Fibroblast of upper back skin (primary cell): ENCODE results near the gene PCLO.

ENCODE experiments used
- DNase-seq: peaks from one replicate; pipeline ENCODE4 v3.0.0-alpha.2; 2013

Gene PCLO

GRCh38 chr7:83036130-83036529 is 126.6 kb downstream of the PCLO start:
- DNase-seq = no peak

GRCh38 chr7:83032195-83032594 is 130.5 kb downstream of the PCLO start:
- no peak for DNase-seq

DNA sequence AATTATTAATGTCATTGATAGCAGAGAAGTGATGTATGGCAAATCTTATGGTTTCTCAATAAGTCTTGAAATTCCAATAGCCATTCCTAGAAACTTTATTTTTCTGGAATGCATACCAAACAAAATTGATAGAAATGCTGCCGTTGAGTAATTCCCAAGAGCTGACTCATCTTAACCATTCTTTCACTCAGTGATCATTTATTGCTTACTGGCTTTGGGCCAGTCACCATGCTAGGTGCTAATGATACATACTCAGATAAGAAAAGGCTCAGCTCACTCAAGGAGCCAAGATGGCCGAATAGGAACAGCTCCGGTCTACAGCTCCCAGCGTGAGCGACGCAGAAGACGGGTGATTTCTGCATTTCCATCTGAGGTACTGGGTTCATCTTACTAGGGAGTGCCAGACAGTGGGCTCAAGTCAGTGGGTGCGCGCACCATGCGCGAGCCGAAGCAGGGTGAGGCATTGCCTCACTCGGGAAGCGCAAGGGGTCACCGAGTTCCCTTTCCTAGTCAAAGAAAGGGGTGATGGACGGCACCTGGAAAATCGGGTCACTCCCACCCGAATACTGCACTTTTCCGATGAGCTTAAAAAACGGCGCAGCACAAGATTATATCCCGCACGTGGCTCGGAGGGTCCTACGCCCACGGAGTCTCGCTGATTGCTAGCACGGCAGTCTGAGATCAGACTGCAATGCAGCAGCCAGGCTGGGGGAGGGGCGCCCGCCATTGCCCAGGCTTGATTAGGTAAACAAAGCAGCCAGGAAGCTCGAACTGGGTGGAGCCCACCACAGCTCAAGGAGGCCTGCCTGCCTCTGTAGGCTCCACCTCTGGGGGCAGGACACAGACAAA is 138.6 kb downstream of the PCLO start:
- peak; percentile 32 for DNase-seq

DNA sequence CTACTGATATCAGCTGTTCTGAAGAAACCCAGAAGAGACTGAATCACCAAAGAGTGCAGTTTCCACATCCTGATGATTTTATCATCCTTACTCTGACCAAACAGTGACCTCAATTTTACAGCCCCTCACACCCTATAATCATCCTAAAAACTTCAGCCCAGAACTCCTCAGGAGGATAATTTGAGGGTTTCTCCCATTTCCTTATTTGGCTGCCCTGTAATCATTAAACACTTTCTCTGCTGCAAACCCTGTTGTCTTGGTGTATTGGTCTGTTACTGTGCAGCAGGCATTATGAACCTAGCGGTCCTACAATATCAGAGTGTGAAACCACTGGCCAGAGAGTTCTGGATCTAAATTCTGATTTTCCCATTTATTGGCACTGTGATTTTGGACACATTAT is 141.7 kb downstream of the PCLO start:
- no peak for DNase-seq

GRCh38 chr7:83020161-83020560 is 142.5 kb downstream of the PCLO start:
- no peak for DNase-seq

DNA sequence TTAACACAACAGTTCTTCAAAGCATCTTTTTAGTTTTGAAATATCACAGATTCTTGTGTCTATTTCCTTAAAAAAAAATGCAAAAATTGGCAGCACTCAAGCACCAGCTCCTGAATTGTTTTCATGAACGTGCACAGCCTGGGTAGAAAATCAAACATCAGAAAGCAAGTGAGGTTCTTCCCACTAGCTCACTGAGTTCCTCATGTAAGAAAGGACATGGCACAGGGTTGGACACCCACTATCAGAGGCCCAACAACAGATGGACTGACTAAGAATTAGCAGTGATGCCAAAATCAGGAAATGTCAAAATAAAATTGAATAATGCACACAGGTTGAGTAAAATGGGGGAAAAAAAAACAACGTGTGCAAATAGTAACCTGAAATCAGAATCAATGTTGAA is 146.8 kb downstream of the PCLO start:
- DNase-seq = no peak

- DNase-seq = no peak
Measured at GRCh38 chr7:83014546-83014945, 148.1 kb downstream of the PCLO start.

- DNase-seq = no peak
Measured at GRCh38 chr7:83011954-83012353, 150.7 kb downstream of the PCLO start.

GRCh38 chr7:83005410-83005809 is 157.3 kb downstream of the PCLO start:
- DNase-seq = peak; percentile 1

- no peak for DNase-seq
Measured at GRCh38 chr7:83001362-83002040, 161.2 kb downstream of the PCLO start.

GRCh38 chr7:82998436-82998835 is 164.2 kb downstream of the PCLO start:
- no peak for DNase-seq

- DNase-seq = no peak
Measured at GRCh38 chr7:82985144-82985802, 177.4 kb downstream of the PCLO start.

DNA sequence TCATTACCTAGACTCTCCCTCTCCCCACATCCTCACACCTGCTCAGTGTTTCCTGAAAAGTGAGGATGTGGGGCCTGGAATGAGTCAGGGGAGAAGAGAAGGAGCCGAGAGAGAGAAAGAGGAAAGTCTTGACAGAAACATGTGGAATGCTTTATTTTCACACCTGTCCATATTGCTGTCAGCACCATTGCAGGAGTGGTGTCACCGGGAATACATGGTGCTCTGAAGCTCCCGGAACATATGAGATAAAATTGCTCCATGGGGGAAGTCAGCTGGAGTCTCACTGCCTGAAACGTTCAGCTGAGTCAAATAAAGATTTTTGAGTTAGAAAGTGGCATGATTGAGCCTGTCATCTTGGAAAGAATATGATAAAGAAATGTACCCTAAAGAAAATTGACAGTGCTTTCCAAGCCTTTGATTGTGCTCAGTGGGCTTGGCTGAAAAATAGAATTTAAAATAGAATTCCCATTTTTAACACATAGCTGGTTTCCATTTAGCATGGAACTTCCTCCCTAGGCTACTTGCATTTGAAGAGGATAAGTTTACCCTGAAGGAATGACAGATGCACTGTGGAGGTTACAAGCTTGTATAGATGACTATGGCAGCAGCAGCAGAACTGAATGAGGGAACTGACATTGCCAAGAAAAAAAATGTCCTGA is 182.4 kb downstream of the PCLO start:
- no peak for DNase-seq

DNA sequence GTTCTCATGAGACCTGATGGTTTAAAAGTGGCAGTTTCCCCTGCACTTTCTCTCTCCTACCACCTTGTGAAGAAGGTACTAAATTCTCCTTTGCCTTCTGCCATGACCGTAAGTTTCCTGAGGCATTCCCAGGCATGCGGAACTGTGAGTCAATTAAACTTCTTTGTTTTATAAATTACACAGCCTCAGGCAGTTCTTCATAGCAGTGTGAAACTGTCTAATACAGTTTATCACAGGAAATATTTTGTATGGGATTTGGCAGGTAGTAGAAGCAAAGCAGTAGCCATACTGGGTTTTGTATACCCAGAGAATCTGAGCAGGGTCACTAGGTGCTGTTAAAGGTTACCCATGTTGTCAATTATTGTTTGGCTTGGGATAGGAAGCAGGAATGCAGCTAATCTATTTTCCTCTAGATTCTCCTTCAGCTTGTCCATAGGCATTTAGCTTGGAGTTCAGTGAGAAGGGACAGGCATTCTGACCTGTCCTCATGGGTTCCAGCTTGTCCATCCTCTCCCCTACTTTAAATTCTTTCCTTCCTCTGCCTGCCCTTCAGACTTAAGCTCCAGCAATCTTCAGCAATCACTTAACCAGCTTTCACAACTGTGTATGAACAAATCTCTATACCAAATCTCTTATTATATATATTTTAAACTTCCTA is 186.7 kb downstream of the PCLO start:
- DNase-seq = no peak

- DNase-seq = no peak
Measured at GRCh38 chr7:82972135-82972534, 190.5 kb downstream of the PCLO start.

- no peak for DNase-seq
Measured at GRCh38 chr7:82965088-82966036, 197.3 kb downstream of the PCLO start.

- DNase-seq = no peak
Measured at GRCh38 chr7:82964150-82964882, 198.4 kb downstream of the PCLO start.

DNA sequence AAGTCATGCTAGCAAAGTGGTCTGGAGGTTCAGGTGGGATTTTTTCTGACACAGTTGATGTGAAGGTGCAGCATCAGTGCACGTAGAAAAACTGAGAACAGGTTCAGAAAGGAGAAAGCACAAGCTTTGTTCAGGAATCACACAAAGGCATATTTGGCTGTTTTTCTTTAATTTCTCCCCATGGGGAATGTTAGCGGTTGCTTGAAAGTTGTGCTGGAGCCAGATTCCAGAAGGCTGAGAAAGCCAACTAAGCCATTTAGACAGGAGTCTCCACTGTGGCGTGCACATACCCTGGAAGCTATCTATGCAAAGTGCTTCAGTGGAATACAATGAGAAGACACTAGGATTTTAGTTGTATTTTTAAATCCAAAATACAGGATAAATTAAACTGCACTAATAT is 201.4 kb downstream of the PCLO start:
- peak; percentile 3 for DNase-seq

DNA sequence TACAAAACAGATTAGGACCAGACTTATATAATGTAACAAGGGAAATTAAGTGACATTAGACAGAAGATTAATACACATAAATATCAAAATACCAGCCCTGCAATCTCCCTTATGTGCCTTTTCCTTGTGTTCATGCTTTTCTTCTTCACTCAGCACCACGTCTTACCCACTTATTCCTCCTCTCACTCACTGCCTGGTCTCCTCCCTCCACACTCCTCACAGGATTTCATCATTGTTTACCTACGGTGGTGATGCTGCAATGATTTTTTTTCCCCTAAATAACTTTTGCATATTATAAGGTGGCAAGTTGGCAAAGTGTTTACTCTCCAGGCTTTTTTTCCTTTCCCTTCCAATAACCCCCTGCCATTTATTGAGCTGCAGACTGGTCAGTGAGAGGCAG is 203.2 kb downstream of the PCLO start:
- DNase-seq = no peak

GRCh38 chr7:82957521-82957920 is 205.2 kb downstream of the PCLO start:
- no peak for DNase-seq
